ENCODE results near the gene COX5A.

DNA sequence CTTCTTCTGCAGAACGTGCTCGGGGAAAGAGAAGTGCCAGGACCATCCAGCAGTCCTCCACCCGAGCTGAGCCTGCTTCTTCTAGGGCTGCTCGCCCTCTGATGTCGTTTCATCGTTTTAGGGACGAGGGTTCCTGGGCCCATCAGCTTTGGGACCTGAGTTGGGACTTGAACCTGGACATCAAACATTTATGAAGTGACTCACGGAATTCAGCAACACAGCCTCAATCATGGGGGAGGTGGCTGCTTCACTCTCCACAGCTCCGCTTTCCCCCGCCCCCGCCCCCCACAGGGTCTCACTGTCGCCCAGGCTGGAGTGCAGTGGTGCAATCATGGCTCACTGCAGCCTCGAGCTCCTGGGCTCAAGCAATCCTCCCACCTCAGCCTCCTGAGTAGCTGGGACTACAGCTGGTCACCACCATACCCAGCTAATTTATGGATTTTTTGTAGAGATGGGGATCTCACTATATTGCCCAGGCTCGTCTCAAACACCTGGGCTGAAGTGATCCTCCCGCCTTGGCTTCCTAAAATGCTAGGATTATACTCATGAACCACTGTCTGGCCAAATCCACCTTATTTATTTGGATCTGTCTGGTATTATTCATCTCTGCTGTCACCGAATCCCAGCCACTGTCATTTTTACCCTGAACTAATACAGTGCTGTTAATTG, 64.0 kb downstream of the COX5A start:
- TF ChIP-seq CTCF (IDR thresholded peaks at IDR 0.05) (no peak), POLR2A (IDR thresholded peaks at IDR 0.05) (no peak)

Measured in breast epithelium (tissue), 3 donors.